ENCODE data around the gene PRPF40A. TPM values are rescaled to one million over a fixed set of nuclear protein-coding genes. Genes with fewer than 3 reads are reported as not detected.
"Not testable (repeated sequence)": the region's sequence is repeated elsewhere in the genome, so short reads cannot be mapped to it uniquely, and the experiment has no call there.

PRPF40A gene
- total and polyA plus RNA-seq, 2 of the 8 experiments (the other 6 are each of a cell fraction or from before 2014, with no cell fraction given), result 85.5 to 176 TPM

DNA sequence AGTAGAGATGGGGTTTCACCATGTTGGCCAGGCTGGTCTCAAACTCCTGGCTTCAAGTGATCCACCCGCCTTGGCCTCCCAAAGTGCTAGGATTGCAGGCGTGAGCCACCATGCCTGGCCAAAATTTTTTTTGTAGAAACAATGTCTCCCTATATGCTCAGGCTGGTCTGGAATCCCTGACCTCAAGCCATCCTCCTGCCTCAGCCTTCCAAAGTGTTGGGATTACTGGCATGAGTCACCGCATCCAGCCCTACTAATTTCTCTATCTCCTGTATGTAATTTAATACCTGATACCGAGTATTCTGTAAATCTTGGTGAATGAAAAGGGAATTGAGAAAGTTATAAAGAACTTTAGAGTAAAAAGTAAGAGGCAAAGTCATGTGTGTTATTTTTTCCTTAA is 30.5 kb upstream of the PRPF40A start:
- H4K5ac ChIP-seq (ENCODE audit: insufficient read length, low read depth, low read length); H3K9ac ChIP-seq (replicated peaks in 1 of 4; ENCODE audit: extremely low read depth in 1 of 4, low read depth in 3 of 4, low read length in 3 of 4); H3K4ac ChIP-seq (replicated peaks; ENCODE audit: insufficient read length, low read depth, low read length); H3K9me3 ChIP-seq (ENCODE audit: insufficient read depth in 2 of 2, low read depth in 1 of 2, low read length in 1 of 2); H3K27me3 ChIP-seq (replicated peaks in 1 of 4; ENCODE audit: control insufficient read depth in 3 of 4, extremely low read depth in 1 of 4, insufficient read depth in 3 of 4, low read length in 3 of 4); H4K20me1 ChIP-seq (replicated peaks in 1 of 2; ENCODE audit: control insufficient read depth in 1 of 2, insufficient read depth in 2 of 2, low read length in 2 of 2); H2BK5ac ChIP-seq (ENCODE audit: low read depth, low read length); H3K4me1 ChIP-seq (replicated peaks in 1 of 4; ENCODE audit: control insufficient read depth in 3 of 4, insufficient read depth in 4 of 4, low read length in 3 of 4); H3K14ac ChIP-seq (ENCODE audit: insufficient read length); H3K18ac ChIP-seq (ENCODE audit: extremely low read depth, low read length); H3K23ac ChIP-seq (ENCODE audit: insufficient read length); H4K91ac ChIP-seq (replicated peaks; ENCODE audit: insufficient read length, low read length); H2BK15ac ChIP-seq (ENCODE audit: low read length); H2BK20ac ChIP-seq (ENCODE audit: low read length); DNase-seq (ENCODE audit: low read depth in 1 of 2, low spot score in 2 of 2); H3K23me2 ChIP-seq (ENCODE audit: low read depth, low read length); H3K79me2 ChIP-seq (ENCODE audit: control insufficient read depth in 1 of 2, insufficient read depth in 2 of 2, low read length in 2 of 2); H3K4me3 ChIP-seq (ENCODE audit: extremely low read depth in 1 of 4, insufficient read depth in 2 of 4, low read depth in 3 of 4, low read length in 4 of 4); H3K27ac ChIP-seq (ENCODE audit: low read depth, low read length); H4K8ac ChIP-seq (ENCODE audit: extremely low read depth, insufficient read depth, low read length); H2AFZ ChIP-seq (ENCODE audit: low read length); H3K4me2 ChIP-seq (ENCODE audit: insufficient read depth in 1 of 2, low read depth in 2 of 2, low read length in 2 of 2); H3K79me1 ChIP-seq (ENCODE audit: low read depth, low read length); H2BK12ac ChIP-seq (ENCODE audit: low read depth, low read length); H3K56ac ChIP-seq (replicated peaks; ENCODE audit: insufficient read length, low read depth, low read length); FAIRE-seq; H2AK5ac ChIP-seq (ENCODE audit: low read depth, low read length); H2BK120ac ChIP-seq (replicated peaks; ENCODE audit: low read depth, low read length): not testable (repeated sequence)
- ChIA-PET POLR2A (ENCODE audit: partially characterized antibody) (interaction anchor here (1.4 kb wide), 1 partner anchor 27 kb away, joined by 3 read pairs; no protein-coding TSS in a partner anchor), CTCF (ENCODE audit: partially characterized antibody) (interaction anchor here (0.6 to 3.2 kb wide), 2 partner anchors 32 to 306 kb away, joined by 3 to 7 read pairs; no protein-coding TSS in a partner anchor)
- H3K36me3 ChIP-seq (ENCODE audit: control insufficient read depth in 2 of 4, insufficient read depth in 4 of 4, low read length in 3 of 4), result peaks cover 0 to 21% (median 0%) of the 10 kb centered on the region in 4 experiments; a peak in 2 of 8 replicates
- 89% methylated on average over 4 of the region's 4 CpGs; no CpG with 5 or more reads in 1 of the 2 experiments for WGBS, 2 experiments (ENCODE audit: extremely low coverage in 1 of 2, insufficient coverage in 1 of 2, insufficient read length in 1 of 2, insufficient replicate concordance in 2 of 2, low coverage in 1 of 2, low lambda C conversion rate in 2 of 2, missing lambda C conversion rate in 1 of 2)

Data from H1 (cell line).